Activated CD4-positive, CD25-positive, alpha-beta regulatory T cell (primary cell): Measurements from ENCODE around the gene FRG2B.
"Not testable (repeated sequence)": the region's sequence is repeated elsewhere in the genome, so short reads cannot be mapped to it uniquely, and the experiment has no call there.

Experiments
- DNase-seq, 4 experiments: peaks; one replicate each; lab custom pipeline; 2025; lab: John Stamatoyannopoulos, UW

Gene FRG2B

GRCh38 chr10:133599869-133600268 is 26.7 kb downstream of the FRG2B start:
- not testable (repeated sequence) for DNase-seq

- DNase-seq, result no peak
Observed at GRCh38 chr10:133592716-133593115, 33.9 kb downstream of the FRG2B start.

GRCh38 chr10:133590970-133591359 is 35.6 kb downstream of the FRG2B start:
- no peak for DNase-seq

- DNase-seq, result no peak
Observed at GRCh38 chr10:133590226-133590969, 36.2 kb downstream of the FRG2B start.

GRCh38 chr10:133577037-133577436 is 49.6 kb downstream of the FRG2B start:
- not testable (repeated sequence) for DNase-seq
